ENCODE results near the gene STH. TPM values are rescaled to one million over a fixed set of nuclear protein-coding genes. Genes with fewer than 3 reads are reported as not detected.

Gene STH
- polyA plus RNA-seq, 1 donor (not counting 4 experiments of a cell fraction or from before 2014, with no cell fraction given) = not detected

DNA sequence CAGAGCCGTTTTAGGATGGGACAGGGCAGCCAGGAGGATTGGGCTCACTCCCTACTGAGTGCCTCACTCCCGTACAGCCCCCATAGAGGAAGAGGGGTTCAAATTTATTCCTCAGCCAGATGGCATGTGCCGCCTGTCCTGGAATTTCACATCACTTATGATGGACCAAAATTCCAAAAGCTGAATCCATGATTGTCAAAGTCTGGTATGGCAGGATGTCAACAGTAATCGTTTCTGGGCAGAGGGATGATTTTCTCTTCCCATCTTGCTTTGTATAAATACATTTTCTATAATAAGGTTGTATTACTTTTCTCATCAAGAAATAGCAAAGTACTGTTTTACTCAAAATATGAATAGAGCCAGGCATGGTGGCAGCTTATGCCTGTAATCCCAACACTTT, 38.7 kb upstream of the STH start:
- no peak overlapping the region for H3K4me2 ChIP-seq (ENCODE audit: control insufficient read depth, extremely low read depth, insufficient read depth, low read depth, low read length)
- no peak for FAIRE-seq
- no peak overlapping the region for H3K27ac ChIP-seq (ENCODE audit: control insufficient read depth, insufficient read depth, low read length)
- no peaks in the 10 kb centered on the region for H3K9me1 ChIP-seq (ENCODE audit: control insufficient read depth, extremely low read depth, insufficient read depth, low read length)
- H3K36me3 ChIP-seq (ENCODE audit: control insufficient read depth in 2 of 2, extremely low read depth in 1 of 2, insufficient read depth in 2 of 2, low read length in 2 of 2) = no peaks in the 10 kb centered on the region
- no peak overlapping the region for H3K9ac ChIP-seq (ENCODE audit: control insufficient read depth, extremely low read depth, insufficient read depth, low read length)
- no peaks in the 10 kb centered on the region for H3K4me1 ChIP-seq (ENCODE audit: control insufficient read depth, extremely low read depth, insufficient read depth, low read length)
- H2AFZ ChIP-seq (ENCODE audit: control insufficient read depth, low read length) = no peak overlapping the region
- H3K27me3 ChIP-seq (ENCODE audit: control insufficient read depth, extremely low read depth, insufficient read depth, low read length) = peaks cover 5% of the 10 kb centered on the region
- no peak overlapping the region for H3K4me3 ChIP-seq (ENCODE audit: control insufficient read depth in 2 of 3, extremely low read depth in 1 of 3, insufficient read depth in 2 of 3, low read depth in 1 of 3, low read length in 3 of 3)
- TF ChIP-seq EZH2 (IDR thresholded peaks at IDR 0.05; ENCODE audit: low read length) (no peak), CTCF (optimal IDR thresholded peaks at IDR 0.05 in 1 of 3, IDR thresholded peaks at IDR 0.05 in 1 of 3, conservative IDR thresholded peaks at IDR 0.05 in 1 of 3; ENCODE audit: extremely low read depth in 1 of 3, insufficient read depth in 2 of 3, low read length in 3 of 3) (no peak)
- no peaks in the 10 kb centered on the region for H3K79me2 ChIP-seq (ENCODE audit: control insufficient read depth, insufficient read depth, low read length)
- H4K20me1 ChIP-seq (ENCODE audit: control insufficient read depth, extremely low read depth, insufficient read depth, low read length) = no peaks in the 10 kb centered on the region
- DNase-seq (ENCODE audit: low read depth, low spot score) = no peak
- dilution Hi-C loops (cut with MboI; ENCODE audit: extremely low pct_ligation_motif_present, low sequenced_read_pairs) = no loop called here
- H3K9me3 ChIP-seq (ENCODE audit: control insufficient read depth, low read depth, low read length) = no peaks in the 10 kb centered on the region

DNA sequence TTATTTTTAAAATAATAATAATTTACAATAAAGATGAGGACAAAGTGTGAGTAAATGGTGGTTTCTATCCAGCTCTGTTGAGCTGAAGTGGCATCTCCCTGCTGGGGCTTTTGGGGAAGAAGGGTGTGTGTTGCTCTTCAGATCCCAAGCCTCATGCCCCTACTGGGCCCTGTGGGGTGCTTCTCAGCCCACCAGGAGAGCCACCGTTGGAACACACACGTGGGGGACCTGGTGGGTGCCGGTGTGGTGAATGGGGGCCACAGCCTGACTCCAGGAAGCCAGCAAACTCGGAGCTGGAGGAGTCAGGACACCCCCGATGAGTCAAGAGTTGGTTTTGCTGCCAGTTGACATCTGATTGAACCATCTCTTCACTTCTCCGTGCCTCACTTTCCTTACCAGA, 37.8 kb upstream of the STH start:
- Histone ChIP-seq H3K27me3 (ENCODE audit: control insufficient read depth, extremely low read depth, insufficient read depth, low read length) (peaks cover 13% of the 10 kb centered on the region), H4K20me1 (ENCODE audit: control insufficient read depth, extremely low read depth, insufficient read depth, low read length) (no peaks in the 10 kb centered on the region), H3K9ac (ENCODE audit: control insufficient read depth, extremely low read depth, insufficient read depth, low read length) (no peak overlapping the region), H3K4me1 (ENCODE audit: control insufficient read depth, extremely low read depth, insufficient read depth, low read length) (no peaks in the 10 kb centered on the region), H2AFZ (ENCODE audit: control insufficient read depth, low read length) (no peak overlapping the region), H3K79me2 (ENCODE audit: control insufficient read depth, insufficient read depth, low read length) (no peaks in the 10 kb centered on the region), H3K9me3 (ENCODE audit: control insufficient read depth, low read depth, low read length) (no peaks in the 10 kb centered on the region), H3K27ac (ENCODE audit: control insufficient read depth, insufficient read depth, low read length) (no peak overlapping the region), H3K36me3 (ENCODE audit: control insufficient read depth in 2 of 2, extremely low read depth in 1 of 2, insufficient read depth in 2 of 2, low read length in 2 of 2) (no peaks in the 10 kb centered on the region), H3K4me3 (ENCODE audit: control insufficient read depth in 2 of 3, extremely low read depth in 1 of 3, insufficient read depth in 2 of 3, low read depth in 1 of 3, low read length in 3 of 3) (no peak overlapping the region), H3K9me1 (ENCODE audit: control insufficient read depth, extremely low read depth, insufficient read depth, low read length) (no peaks in the 10 kb centered on the region), H3K4me2 (ENCODE audit: control insufficient read depth, extremely low read depth, insufficient read depth, low read depth, low read length) (no peak overlapping the region)
- dilution Hi-C loops (cut with MboI; ENCODE audit: extremely low pct_ligation_motif_present, low sequenced_read_pairs) = no loop called here
- TF ChIP-seq CTCF (optimal IDR thresholded peaks at IDR 0.05 in 1 of 3, IDR thresholded peaks at IDR 0.05 in 1 of 3, conservative IDR thresholded peaks at IDR 0.05 in 1 of 3; ENCODE audit: extremely low read depth in 1 of 3, insufficient read depth in 2 of 3, low read length in 3 of 3) = no peak
- no peak for TF ChIP-seq EZH2 (IDR thresholded peaks at IDR 0.05; ENCODE audit: low read length)
- DNase-seq (ENCODE audit: low read depth, low spot score) (no peak), FAIRE-seq (no peak)
